CD14-positive monocyte (primary cell): Measurements from ENCODE around the gene S1PR3. TPM values are rescaled to one million over a fixed set of nuclear protein-coding genes. Genes with fewer than 3 reads are reported as not detected.

Experiments
- DNase-seq, 3 donors: peaks; one replicate each; pipeline ENCODE4 v3.0.0-alpha.2; 2011 to 2022
- H2AFZ ChIP-seq: 2 replicates; pipeline ENCODE4 v1.6.0; 2012; ENCODE audit warnings: mild to moderate bottlenecking, low read depth, low read length, inconsistent platforms; ENCODE audit not compliant: insufficient read depth, poor library complexity, severe bottlenecking
- H3K27ac ChIP-seq, 2 donors: 1 replicate in 1 of 2; 2 replicates in 1 of 2; pipeline ENCODE4 v1.5.1; 2012 to 2013; ENCODE audit warnings: low read length in 2 of 2, control low read depth in 1 of 2, inconsistent platforms in 1 of 2, low read depth in 1 of 2, mild to moderate bottlenecking in 1 of 2
- H3K27me3 ChIP-seq, 2 donors: one replicate each; pipeline versions ENCODE4 v1.6.0 to v1.6.1; 2011 to 2013; ENCODE audit warnings: low read length in 2 of 2; ENCODE audit not compliant: control insufficient read depth in 2 of 2, insufficient read depth in 2 of 2
- H3K36me3 ChIP-seq, 2 donors: replicated peaks in 1 of 2; 1 replicate in 1 of 2; 2 replicates in 1 of 2; pipeline versions ENCODE4 v1.5.1 to v1.6.1; 2012 to 2013; ENCODE audit warnings: low read length in 2 of 2, control low read depth in 1 of 2, inconsistent platforms in 1 of 2, mild to moderate bottlenecking in 1 of 2; ENCODE audit not compliant: insufficient read depth in 2 of 2, control insufficient read depth in 1 of 2
- H3K4me1 ChIP-seq, 2 donors: 1 replicate in 1 of 2; 2 replicates in 1 of 2; pipeline versions ENCODE4 v1.5.1 to v1.6.1; 2012 to 2013; ENCODE audit warnings: low read length in 2 of 2, control low read depth in 1 of 2, inconsistent platforms in 1 of 2, mild to moderate bottlenecking in 1 of 2, moderate library complexity in 1 of 2; ENCODE audit not compliant: insufficient read depth in 2 of 2, control insufficient read depth in 1 of 2
- H3K4me2 ChIP-seq: replicated peaks from 2 replicates; pipeline ENCODE3; 2012; ENCODE audit warnings: low read length, moderate library complexity, mild to moderate bottlenecking; ENCODE audit not compliant: poor library complexity, severe bottlenecking; ENCODE audit errors: extremely low read depth
- H3K4me3 ChIP-seq, 3 experiments: fragments of 200-600 bp in 1 of 3; sonication (generic) in 1 of 3; replicated peaks in 1 of 3; 1 replicate in 2 of 3; 2 replicates in 1 of 3; pipeline ENCODE4 v1.5.1; 2011 to 2013; ENCODE audit warnings: low read length in 3 of 3, mild to moderate bottlenecking in 3 of 3, control low read depth in 2 of 3, low read depth in 2 of 3, inconsistent platforms in 1 of 3, moderate library complexity in 1 of 3
- H3K79me2 ChIP-seq: 2 replicates; pipeline ENCODE4 v1.6.0; 2012; ENCODE audit warnings: mild to moderate bottlenecking, control low read depth, inconsistent platforms, low read length, moderate library complexity; ENCODE audit not compliant: insufficient read depth
- H3K9ac ChIP-seq: 2 replicates; pipeline ENCODE4 v1.6.0; 2017; ENCODE audit warnings: low read length, mild to moderate bottlenecking; ENCODE audit not compliant: insufficient read depth, poor library complexity, severe bottlenecking
- H3K9me3 ChIP-seq, 2 donors: replicated peaks in 1 of 2; 1 replicate in 1 of 2; 2 replicates in 1 of 2; pipeline versions ENCODE4 v1.5.1 to v1.6.1; 2012 to 2013; ENCODE audit warnings: low read length in 2 of 2, control low read depth in 1 of 2; ENCODE audit not compliant: control insufficient read depth in 1 of 2, insufficient read depth in 1 of 2
- H4K20me1 ChIP-seq: 2 replicates; pipeline ENCODE4 v1.6.0; 2012; ENCODE audit warnings: mild to moderate bottlenecking, low read length, control low read depth, moderate library complexity; ENCODE audit not compliant: insufficient read depth
- H3K27ac Mint-ChIP-seq, 7 donors: one replicate each; pipeline ENCODE4 v1.8.0; 2020; ENCODE audit warnings: mild to moderate bottlenecking in 7 of 7, mixed read lengths in 7 of 7, moderate library complexity in 6 of 7, inconsistent platforms in 2 of 7
- H3K27me3 Mint-ChIP-seq, 3 donors: one replicate each; pipeline ENCODE4 v1.8.0; 2021 to 2022; ENCODE audit warnings: low read depth in 3 of 3, mild to moderate bottlenecking in 3 of 3, mixed read lengths in 3 of 3, moderate library complexity in 3 of 3, inconsistent platforms in 1 of 3
- H3K36me3 Mint-ChIP-seq, 2 donors: one replicate each; pipeline ENCODE4 v1.8.0; 2020; ENCODE audit warnings: mixed read lengths in 2 of 2, inconsistent platforms in 1 of 2, mild to moderate bottlenecking in 1 of 2
- H3K4me1 Mint-ChIP-seq: one replicate; pipeline ENCODE4 v1.8.0; 2020; ENCODE audit warnings: mild to moderate bottlenecking, mixed read lengths
- H3K4me3 Mint-ChIP-seq, 2 donors: one replicate each; pipeline ENCODE4 v1.8.0; 2020; ENCODE audit warnings: mild to moderate bottlenecking in 2 of 2, mixed read lengths in 2 of 2, moderate library complexity in 1 of 2
- H3K9me3 Mint-ChIP-seq, 7 donors: one replicate each; pipeline ENCODE4 v1.8.0; 2020 to 2022; ENCODE audit warnings: mixed read lengths in 7 of 7, mild to moderate bottlenecking in 6 of 7, moderate library complexity in 6 of 7, inconsistent platforms in 2 of 7
- CTCF ChIP-seq: fragments of 200-600 bp; IDR thresholded peaks from one replicate; pipeline ENCODE4 v1.8.0; 2022; ENCODE audit warnings: antibody characterized with exemption, mild to moderate bottlenecking
- WGBS: methylation state at CpG from one replicate; pipeline ENCODE4 v1.1.5; 2013; ENCODE audit warnings: missing lambda C conversion rate; ENCODE audit not compliant: insufficient coverage; 5-methylcytosine and 5-hydroxymethylcytosine counted together
- intact Hi-C, 2 donors: fragments of 100-400 bp; cut with micrococcal nuclease; formaldehyde crosslinking; loops; one replicate each; pipeline versions ENCODE4 v1.15.0 to v1.15.1; 2023
- polyA plus RNA-seq, 3 donors: library from polyadenylated mRNA; depleted of rRNA in 1 of 3; unstranded in 2 of 3; stranded (reverse) in 1 of 3; fragments of 300-500 nt in 2 of 3; fragments of >200 nt in 1 of 3; fragmentation: Illumina TruSeq in 2 of 3; gene quantifications; 1 replicate in 2 of 3; 2 replicates in 1 of 3; pipeline ENCODE4 v1.2.3, GENCODE V29; 2012 to 2021

The S1PR3 gene
- polyA plus RNA-seq, 3 donors = 28.2 to 59.7 (median 30.6) TPM

GRCh38 chr9:89014153-89014552, 22.9 kb downstream of the S1PR3 start:
- Histone ChIP-seq H3K4me3 (no peak overlapping the region), H3K4me1 (peaks cover 9 to 10% of the 10 kb centered on the region in 2 donors), H3K27ac (no peak overlapping the region), H3K9ac (no peak overlapping the region), H3K4me2 (no peak overlapping the region), H3K79me2 (no peaks in the 10 kb centered on the region), H3K27me3 (peaks cover 0 to 2% of the 10 kb centered on the region in 2 donors), H3K9me3 (peaks cover 0 to 3% of the 10 kb centered on the region in 2 donors), H3K36me3 (no peaks in the 10 kb centered on the region), H4K20me1 (no peaks in the 10 kb centered on the region), H2AFZ (no peak overlapping the region)
- no peak for TF ChIP-seq CTCF
- no peak for DNase-seq
- Mint-ChIP-seq H3K27me3 (peaks cover 2 to 10% (median 7%) of the 10 kb centered on the region in 3 donors), H3K4me3 (no peak overlapping the region), H3K36me3 (no peaks in the 10 kb centered on the region), H3K9me3 (peaks cover 0 to 8% (median 6%) of the 10 kb centered on the region in 7 donors), H3K4me1 (peaks cover 9% of the 10 kb centered on the region), H3K27ac (no peak overlapping the region)
- WGBS = 89% methylated on average over 3 of the region's 7 CpGs
- intact Hi-C loops = no loop called here

- DNase-seq = no peak
- TF ChIP-seq CTCF = no peak
These were observed 24.1 kb downstream of the S1PR3 start for GRCh38 chr9:89015336-89015735.

More at GRCh38 chr9:89015336-89015735, 24.1 kb downstream of the S1PR3 start:
- Mint-ChIP-seq H3K9me3 (peaks cover 0 to 9% (median 6%) of the 10 kb centered on the region in 7 donors), H3K36me3 (no peaks in the 10 kb centered on the region), H3K4me1 (no peaks in the 10 kb centered on the region), H3K27me3 (peaks cover 2 to 15% (median 8%) of the 10 kb centered on the region in 3 donors), H3K4me3 (no peak overlapping the region), H3K27ac (no peak overlapping the region)
- H3K4me2 ChIP-seq = no peak overlapping the region
- H3K4me3 ChIP-seq = no peak overlapping the region
- H3K9me3 ChIP-seq = peaks cover 0 to 3% of the 10 kb centered on the region in 2 donors
- H3K4me1 ChIP-seq = no peaks in the 10 kb centered on the region
- H3K79me2 ChIP-seq = no peaks in the 10 kb centered on the region
- H2AFZ ChIP-seq = no peak overlapping the region
- H3K27ac ChIP-seq = no peak overlapping the region
- intact Hi-C loops = no loop called here
- H3K36me3 ChIP-seq = no peaks in the 10 kb centered on the region
- peaks cover 0 to 2% of the 10 kb centered on the region in 2 donors for H3K27me3 ChIP-seq
- no peaks in the 10 kb centered on the region for H4K20me1 ChIP-seq
- WGBS = 100% methylated on average over 2 of the region's 2 CpGs
- no peak overlapping the region for H3K9ac ChIP-seq
